ENCODE results near the gene TRAF7.
A peak's percentile ranks its signal among the peaks of the same experiment; 100 is the strongest.

TRAF7 gene

DNA sequence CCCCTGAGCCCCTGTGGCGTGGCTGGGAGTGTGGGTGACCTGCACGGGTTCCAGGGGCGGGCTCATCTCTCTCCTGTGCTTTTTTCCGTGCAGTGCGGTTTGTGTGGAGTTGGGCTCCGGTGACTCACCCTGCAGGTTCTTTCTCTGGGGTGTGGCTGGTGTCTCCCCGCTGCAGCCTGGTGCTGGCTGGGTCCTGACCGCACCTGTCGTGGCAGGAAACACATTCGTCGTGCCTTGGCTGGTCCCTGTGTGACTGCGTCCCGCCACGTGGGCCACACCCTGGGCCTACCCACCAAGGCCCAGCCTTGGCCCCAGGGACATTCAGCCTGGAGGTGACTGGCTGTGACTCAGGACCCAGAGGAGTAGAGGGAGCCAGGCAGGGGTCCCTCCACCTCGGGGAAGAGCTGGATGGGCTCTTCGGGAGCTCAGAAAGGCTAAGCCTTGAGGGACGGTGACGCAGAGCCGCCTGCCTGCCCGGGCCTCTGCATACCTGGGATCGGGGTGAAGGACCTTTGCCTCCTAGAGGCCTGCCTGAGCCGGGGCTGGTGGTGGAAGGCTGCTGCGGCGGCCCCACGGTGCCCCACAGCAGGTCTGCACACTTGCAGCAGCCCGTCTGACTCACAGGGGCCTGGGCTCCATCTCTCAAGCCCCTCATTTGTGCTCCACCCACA is 7.8 kb downstream of the TRAF7 start:
- no peaks in the 10 kb centered on the region for H3K27me3 Mint-ChIP-seq
- H3K4me3 Mint-ChIP-seq, result no peak overlapping the region
- peaks cover 6% of the 10 kb centered on the region for H3K36me3 Mint-ChIP-seq (ENCODE audit: low read depth)
- H3K4me1 Mint-ChIP-seq (ENCODE audit: low read depth), result peaks cover 11% of the 10 kb centered on the region
- peak overlapping the region; percentile 82 for H3K27ac Mint-ChIP-seq
- no peaks in the 10 kb centered on the region for H3K9me3 Mint-ChIP-seq

DNA sequence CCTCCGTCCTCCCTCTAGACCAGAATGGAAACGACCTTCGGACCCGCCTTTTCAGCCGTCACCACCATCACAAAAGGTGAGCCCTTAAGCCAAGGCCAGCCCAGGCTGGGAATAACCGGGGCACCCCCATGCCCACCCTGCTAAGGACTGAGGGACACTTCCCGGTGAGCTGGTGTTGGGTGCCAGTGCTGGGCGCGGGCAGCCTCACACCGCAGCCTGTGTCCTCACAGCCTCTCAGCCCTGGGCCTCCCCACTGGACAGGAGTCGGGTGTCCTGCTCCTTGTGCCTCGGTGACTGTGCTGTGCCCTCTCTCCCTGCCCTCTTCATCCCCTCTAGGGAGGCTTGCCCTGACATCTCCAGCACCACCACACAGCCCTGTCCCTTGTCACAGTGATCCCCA is 10.3 kb downstream of the TRAF7 start:
- H3K4me1 Mint-ChIP-seq (ENCODE audit: low read depth), result peaks cover 3% of the 10 kb centered on the region
- H3K27ac Mint-ChIP-seq, result no peak overlapping the region
- H3K27me3 Mint-ChIP-seq, result no peaks in the 10 kb centered on the region
- peaks cover 6% of the 10 kb centered on the region for H3K36me3 Mint-ChIP-seq (ENCODE audit: low read depth)
- H3K9me3 Mint-ChIP-seq, result no peaks in the 10 kb centered on the region
- no peak overlapping the region for H3K4me3 Mint-ChIP-seq

DNA sequence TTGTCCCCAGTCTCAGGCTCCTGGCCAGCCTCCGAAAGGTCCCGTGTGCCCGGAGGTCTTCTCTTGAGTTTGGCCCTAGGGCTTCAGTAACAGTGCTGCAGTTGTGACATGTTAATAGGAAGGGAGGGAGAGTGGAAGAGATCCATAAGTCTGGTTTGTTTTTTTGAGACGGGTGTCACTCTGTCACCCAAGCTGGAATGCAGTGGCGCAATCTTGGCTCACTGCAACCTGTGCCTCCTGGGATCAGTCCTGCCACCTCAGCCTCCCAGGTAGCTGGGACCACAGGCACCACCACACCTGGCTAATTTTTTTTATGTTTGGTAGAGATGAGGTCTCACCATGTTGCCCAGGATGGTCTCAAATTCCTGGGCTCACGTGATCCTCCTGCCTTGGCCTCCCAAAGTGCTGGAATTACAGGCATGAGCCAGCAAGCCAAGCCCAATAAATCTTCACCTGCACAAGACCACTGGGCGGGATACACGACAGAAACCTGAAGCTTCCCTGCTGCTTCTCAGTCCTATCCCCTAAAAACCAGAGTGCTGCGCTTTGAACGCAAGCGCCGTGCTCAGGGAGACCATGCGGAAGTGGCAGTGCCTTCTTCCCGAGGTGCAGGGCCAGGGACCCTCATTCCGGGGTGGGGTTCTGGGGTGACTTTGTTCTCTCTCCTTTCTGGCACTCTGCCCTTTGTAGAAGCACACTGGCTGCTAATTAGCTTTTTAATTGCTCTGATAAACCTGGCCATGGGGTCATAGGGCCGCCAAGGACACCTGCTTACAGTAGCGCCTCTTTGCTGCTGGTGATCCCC is 10.9 kb downstream of the TRAF7 start:
- Mint-ChIP-seq H3K27ac (no peak overlapping the region), H3K4me1 (ENCODE audit: low read depth) (peaks cover 3% of the 10 kb centered on the region), H3K27me3 (no peaks in the 10 kb centered on the region), H3K4me3 (no peak overlapping the region), H3K36me3 (ENCODE audit: low read depth) (peaks cover 6% of the 10 kb centered on the region), H3K9me3 (no peaks in the 10 kb centered on the region)

DNA sequence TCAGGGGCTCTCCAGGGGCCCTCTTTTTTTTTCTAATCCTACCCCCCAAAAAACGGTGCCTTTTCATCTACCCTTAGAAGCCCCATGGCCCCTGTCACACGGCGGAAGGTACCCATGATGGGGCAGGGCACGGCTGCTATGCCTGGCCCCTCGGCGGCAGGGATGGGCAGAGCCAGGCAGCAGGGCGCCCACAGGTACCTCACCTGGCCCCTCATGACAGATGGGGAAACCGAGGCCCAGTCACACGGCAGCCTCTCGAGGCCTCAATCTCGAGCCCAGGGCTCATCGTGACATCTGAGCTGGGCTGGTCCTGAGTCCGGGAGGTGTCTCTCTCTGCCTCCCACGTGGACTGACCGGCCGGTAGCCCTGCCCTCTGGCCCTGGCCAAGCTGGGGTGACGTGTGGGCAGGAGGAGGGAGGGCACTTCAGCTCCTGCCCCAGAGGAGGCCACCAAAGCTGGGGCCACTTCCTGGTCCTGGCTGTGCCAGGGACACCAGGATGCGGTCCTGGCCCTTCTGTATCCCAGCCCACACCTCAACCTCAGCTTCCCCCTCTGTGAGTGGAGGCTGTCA is 11.6 kb downstream of the TRAF7 start:
- H3K27ac Mint-ChIP-seq, result no peak overlapping the region
- no peak overlapping the region for H3K4me3 Mint-ChIP-seq
- peaks cover 6% of the 10 kb centered on the region for H3K36me3 Mint-ChIP-seq (ENCODE audit: low read depth)

DNA sequence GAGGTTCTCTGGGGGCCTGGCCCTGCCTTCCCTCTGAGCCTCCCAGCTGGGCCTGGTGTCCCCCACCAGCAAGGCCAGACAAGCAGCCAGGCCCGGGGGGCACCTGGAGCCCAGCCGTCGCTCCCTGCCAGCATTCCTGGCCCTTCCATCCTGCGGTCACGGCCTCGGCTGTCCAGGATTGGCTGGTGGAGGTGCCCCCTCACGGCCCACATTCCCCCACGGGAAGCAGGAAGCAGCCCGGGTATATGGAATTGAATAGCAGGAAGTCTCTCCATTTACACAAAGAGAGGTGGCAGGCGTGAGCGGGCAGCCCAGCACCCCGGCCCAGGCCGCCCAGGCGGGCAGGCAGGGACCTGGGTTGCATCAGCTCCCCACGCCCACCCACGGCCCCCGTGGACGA is 14.5 kb downstream of the TRAF7 start:
- Mint-ChIP-seq H3K36me3 (ENCODE audit: low read depth) (peaks cover 15% of the 10 kb centered on the region), H3K27ac (no peak overlapping the region)

More for the DNA sequence above, 11.6 kb downstream of the TRAF7 start:
- H3K27me3 Mint-ChIP-seq, result no peaks in the 10 kb centered on the region
- peaks cover 3% of the 10 kb centered on the region for H3K4me1 Mint-ChIP-seq (ENCODE audit: low read depth)
- H3K9me3 Mint-ChIP-seq, result no peaks in the 10 kb centered on the region

DNA sequence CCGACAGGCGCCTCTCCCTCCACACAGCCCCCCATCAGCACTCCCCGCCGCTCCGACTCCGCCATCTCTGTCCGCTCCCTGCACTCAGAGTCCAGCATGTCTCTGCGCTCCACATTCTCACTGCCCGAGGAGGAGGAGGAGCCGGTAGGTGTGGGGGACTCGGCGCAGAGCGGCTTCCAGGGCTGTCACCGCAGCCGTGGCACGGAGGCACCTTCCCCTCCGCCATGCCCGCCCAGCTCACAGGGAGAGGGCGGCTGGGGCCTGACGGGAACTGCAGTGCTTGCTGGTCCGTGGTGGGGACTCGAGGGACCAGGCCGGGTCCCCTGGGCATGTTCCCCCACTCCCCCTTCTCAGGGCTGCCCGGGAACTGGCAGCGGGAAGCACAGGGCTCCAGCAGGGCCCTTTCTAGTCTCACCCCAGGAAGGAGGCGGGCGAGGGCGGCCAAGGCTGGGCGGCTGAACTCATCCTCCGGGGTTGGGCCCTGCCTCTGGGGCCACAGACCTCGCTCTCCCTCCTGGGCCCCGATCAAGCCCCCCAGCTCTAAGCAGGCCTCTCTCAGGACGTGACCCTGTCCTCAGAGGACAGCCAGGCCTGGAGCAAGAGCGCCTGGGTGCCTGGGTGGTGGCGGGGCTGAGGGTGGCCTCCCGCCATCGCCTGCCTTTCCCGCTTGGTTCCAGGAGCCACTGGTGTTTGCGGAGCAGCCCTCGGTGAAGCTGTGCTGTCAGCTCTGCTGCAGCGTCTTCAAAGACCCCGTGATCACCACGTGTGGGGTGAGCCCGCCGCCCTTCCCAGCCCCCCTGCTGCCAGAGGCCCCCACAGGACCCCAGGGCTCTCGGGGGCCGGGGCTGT is 15.2 kb downstream of the TRAF7 start:
- Mint-ChIP-seq H3K27me3 (no peaks in the 10 kb centered on the region), H3K36me3 (ENCODE audit: low read depth) (peaks cover 16% of the 10 kb centered on the region), H3K27ac (no peak overlapping the region), H3K4me3 (no peak overlapping the region), H3K4me1 (ENCODE audit: low read depth) (no peaks in the 10 kb centered on the region), H3K9me3 (no peaks in the 10 kb centered on the region)

More for the DNA sequence above, 14.5 kb downstream of the TRAF7 start:
- Mint-ChIP-seq H3K27me3 (no peaks in the 10 kb centered on the region), H3K4me1 (ENCODE audit: low read depth) (no peaks in the 10 kb centered on the region), H3K9me3 (no peaks in the 10 kb centered on the region), H3K4me3 (no peak overlapping the region)

DNA sequence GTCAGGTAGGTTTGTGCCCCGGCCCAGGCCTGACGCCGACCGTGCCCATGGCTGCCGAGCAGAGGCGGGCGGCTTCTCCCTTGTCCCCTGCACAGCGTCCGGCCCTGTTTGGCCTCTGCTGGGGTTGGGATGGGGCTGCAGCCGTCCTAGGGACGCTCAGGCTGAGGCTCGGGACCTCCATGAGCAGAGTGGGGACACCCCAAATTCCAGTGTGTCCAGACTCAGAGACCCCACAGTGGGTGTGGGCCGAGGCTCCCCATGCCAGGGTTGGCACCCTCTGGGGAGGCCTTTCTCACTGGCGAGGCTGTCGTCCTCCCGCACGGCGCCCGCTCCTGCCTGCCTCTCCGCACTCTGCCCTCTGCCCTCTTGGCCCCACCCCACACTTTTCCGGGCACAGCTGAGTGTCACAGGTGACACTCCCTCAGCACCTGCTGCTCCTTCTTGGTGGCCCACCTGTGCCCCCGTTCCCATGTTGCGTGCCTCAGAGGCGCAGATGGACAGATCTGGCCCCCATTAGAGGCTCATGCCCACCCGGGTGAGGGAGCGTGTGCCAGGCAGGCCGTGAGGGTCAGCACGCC is 16.1 kb downstream of the TRAF7 start:
- Mint-ChIP-seq H3K4me3 (no peak overlapping the region), H3K36me3 (ENCODE audit: low read depth) (peaks cover 16% of the 10 kb centered on the region), H3K4me1 (ENCODE audit: low read depth) (no peaks in the 10 kb centered on the region), H3K27ac (no peak overlapping the region), H3K27me3 (no peaks in the 10 kb centered on the region), H3K9me3 (no peaks in the 10 kb centered on the region)

DNA sequence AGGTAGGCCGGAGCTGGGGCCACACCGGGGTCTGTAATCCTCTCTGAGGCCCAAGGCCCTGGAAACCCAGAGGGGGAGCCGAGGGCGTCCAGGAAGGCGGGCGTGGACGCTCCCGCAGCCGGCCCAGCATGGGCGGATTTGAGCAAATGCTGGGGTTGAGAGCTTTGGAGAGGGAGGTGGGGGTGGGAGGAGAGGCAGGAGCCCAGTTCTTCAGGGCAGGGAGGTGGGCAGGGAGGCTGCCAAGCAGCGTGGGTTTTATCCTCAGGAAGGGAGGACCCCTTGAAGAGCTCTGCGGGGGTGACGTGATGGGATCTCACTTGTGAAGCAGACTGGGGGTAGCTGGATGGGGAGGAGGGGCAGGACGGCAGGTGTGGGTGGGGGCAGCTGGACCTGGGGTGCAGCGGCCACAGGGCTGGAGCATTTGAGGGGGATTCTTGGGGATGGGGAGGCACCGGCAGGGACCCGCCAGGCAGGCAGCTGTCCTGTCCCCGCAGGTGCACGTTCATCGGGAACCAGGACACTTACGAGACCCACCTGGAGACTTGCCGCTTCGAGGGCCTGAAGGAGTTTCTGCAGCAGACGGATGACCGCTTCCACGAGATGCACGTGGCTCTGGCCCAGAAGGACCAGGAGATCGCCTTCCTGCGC is 17.2 kb downstream of the TRAF7 start:
- Mint-ChIP-seq H3K36me3 (ENCODE audit: low read depth) (peaks cover 16% of the 10 kb centered on the region), H3K27ac (no peak overlapping the region), H3K4me3 (no peak overlapping the region), H3K27me3 (no peaks in the 10 kb centered on the region), H3K4me1 (ENCODE audit: low read depth) (no peaks in the 10 kb centered on the region), H3K9me3 (no peaks in the 10 kb centered on the region)

DNA sequence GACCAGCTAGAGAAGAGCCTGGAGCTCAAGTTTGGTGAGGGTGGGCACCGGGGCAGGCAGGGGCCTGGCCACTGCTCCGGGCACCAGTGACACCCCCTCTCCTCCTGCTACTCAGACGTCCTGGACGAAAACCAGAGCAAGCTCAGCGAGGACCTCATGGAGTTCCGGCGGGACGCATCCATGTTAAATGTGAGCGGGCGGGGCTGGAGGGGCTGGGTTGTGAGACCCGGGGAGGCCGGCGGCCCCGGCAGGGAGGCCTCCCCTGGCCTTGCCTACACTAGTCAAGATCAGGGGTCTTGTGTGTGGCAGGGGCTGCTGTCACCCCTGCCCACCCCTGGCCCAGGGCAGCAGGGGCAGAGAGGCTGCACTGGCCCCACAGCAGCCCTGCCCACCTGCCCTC is 17.8 kb downstream of the TRAF7 start:
- Mint-ChIP-seq H3K36me3 (ENCODE audit: low read depth) (peaks cover 16% of the 10 kb centered on the region), H3K27me3 (no peaks in the 10 kb centered on the region), H3K27ac (no peak overlapping the region), H3K4me3 (no peak overlapping the region), H3K4me1 (ENCODE audit: low read depth) (no peaks in the 10 kb centered on the region), H3K9me3 (no peaks in the 10 kb centered on the region)

DNA sequence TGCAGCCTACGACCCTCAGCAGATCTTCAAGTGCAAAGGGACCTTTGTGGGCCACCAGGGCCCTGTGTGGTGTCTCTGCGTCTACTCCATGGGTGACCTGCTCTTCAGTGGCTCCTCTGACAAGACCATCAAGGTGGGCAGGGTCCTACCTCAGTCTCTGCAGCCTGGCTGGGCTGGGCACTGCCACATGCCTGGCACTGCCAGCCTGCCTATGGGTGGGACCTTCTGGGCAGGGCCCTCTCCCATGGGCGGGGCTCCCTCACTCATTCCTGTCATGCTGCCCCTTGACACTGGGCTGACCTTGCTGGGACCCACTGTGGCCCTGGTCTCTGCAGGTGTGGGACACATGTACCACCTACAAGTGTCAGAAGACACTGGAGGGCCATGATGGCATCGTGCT is 18.3 kb downstream of the TRAF7 start:
- Mint-ChIP-seq H3K4me3 (no peak overlapping the region), H3K4me1 (ENCODE audit: low read depth) (no peaks in the 10 kb centered on the region), H3K36me3 (ENCODE audit: low read depth) (peaks cover 16% of the 10 kb centered on the region), H3K27me3 (no peaks in the 10 kb centered on the region), H3K27ac (no peak overlapping the region), H3K9me3 (no peaks in the 10 kb centered on the region)

DNA sequence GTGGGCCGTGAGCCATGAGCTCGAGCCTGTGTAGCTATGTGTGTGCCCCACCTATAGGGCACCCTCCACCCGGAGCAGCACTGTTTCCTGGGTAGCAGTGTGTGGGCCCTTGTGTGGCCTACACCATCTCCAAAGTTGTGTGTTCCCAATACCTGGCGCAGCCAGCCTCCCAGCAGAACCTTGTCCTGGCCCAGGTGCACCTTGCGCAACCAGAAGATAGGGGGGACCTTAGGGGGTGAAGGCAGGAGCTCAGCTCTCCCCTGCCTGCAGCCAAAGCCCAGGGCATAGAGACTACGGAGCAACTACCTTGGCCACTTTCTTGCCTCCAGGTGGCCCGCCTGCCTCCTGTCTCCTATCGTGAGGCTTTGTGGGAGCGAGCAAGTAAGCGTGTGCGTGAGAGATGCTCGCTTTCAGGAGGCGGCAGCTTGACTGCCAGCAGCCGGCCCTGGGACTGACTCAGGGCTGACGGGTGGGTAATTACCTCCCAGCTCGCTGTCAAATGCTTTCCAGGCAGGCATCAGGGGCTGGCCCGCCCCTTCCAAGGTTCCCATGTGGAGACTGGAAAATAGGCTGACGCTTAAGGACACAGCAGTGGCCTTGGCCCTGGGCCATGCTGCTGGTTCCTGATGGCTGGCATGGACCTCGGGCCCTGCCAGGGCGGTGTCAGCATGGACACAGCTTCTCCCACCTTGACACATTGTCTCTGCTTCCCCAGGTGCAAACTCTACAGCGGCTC is 19.0 kb downstream of the TRAF7 start:
- H3K27me3 Mint-ChIP-seq, result no peaks in the 10 kb centered on the region
- H3K4me1 Mint-ChIP-seq (ENCODE audit: low read depth), result no peaks in the 10 kb centered on the region
- H3K4me3 Mint-ChIP-seq, result no peak overlapping the region
- H3K9me3 Mint-ChIP-seq, result no peaks in the 10 kb centered on the region
- peaks cover 16% of the 10 kb centered on the region for H3K36me3 Mint-ChIP-seq (ENCODE audit: low read depth)
- no peak overlapping the region for H3K27ac Mint-ChIP-seq

DNA sequence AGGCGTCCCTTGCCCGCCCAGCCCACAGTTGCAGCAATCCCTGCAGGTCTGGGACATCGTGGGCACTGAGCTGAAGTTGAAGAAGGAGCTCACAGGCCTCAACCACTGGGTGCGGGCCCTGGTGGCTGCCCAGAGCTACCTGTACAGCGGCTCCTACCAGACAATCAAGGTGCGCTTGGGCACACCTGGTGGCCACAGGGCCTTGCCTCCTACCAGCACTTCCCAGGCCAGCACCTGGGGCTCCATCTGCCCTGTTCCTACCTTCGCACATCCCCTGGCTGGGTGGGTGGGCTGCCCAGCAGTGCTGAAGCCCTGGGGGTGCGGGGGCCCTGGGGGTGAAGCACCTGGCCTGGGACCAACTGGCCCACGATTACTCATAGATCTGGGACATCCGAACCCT is 19.9 kb downstream of the TRAF7 start:
- Mint-ChIP-seq H3K36me3 (ENCODE audit: low read depth) (peaks cover 16% of the 10 kb centered on the region), H3K27ac (no peak overlapping the region), H3K4me1 (ENCODE audit: low read depth) (no peaks in the 10 kb centered on the region), H3K9me3 (no peaks in the 10 kb centered on the region), H3K27me3 (no peaks in the 10 kb centered on the region), H3K4me3 (no peak overlapping the region)

DNA sequence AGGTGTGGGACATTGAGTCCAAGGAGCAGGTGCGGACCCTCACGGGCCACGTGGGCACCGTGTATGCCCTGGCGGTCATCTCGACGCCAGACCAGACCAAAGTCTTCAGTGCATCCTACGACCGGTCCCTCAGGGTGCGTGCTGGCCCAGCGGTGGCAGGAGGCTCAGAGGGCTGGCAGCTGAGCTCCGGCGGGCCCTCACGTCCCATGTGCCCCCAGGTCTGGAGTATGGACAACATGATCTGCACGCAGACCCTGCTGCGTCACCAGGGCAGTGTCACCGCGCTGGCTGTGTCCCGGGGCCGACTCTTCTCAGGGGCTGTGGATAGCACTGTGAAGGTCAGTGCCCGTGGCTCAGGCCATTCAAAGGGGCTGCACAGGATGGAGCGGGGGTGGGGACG is 20.5 kb downstream of the TRAF7 start:
- H3K9me3 Mint-ChIP-seq, result no peaks in the 10 kb centered on the region
- H3K4me1 Mint-ChIP-seq (ENCODE audit: low read depth), result no peaks in the 10 kb centered on the region
- no peak overlapping the region for H3K4me3 Mint-ChIP-seq
- no peak overlapping the region for H3K27ac Mint-ChIP-seq
- H3K27me3 Mint-ChIP-seq, result no peaks in the 10 kb centered on the region
- H3K36me3 Mint-ChIP-seq (ENCODE audit: low read depth), result peaks cover 16% of the 10 kb centered on the region

DNA sequence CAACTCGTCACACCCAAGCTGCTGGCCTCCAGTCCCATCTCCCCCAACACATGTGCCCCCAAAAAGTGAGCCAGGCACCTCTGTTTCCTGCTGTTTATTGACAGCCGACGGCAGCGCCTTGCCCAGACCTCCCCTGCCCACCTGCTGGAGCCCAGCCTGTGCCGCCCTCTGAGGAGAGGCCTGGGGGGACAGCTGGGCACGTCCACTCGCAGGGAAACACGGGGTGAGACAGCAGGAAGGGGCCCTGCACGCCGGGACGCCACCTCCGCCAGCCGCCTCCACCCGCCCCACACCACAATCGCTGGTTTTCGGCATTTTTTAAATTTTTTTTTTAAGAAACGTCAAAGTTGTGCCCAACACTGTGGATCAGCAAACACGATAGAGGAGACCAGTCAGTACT is 21.5 kb downstream of the TRAF7 start:
- H3K27me3 Mint-ChIP-seq, result no peaks in the 10 kb centered on the region
- H3K9me3 Mint-ChIP-seq, result no peaks in the 10 kb centered on the region
- H3K4me3 Mint-ChIP-seq, result no peak overlapping the region
- no peaks in the 10 kb centered on the region for H3K4me1 Mint-ChIP-seq (ENCODE audit: low read depth)
- H3K27ac Mint-ChIP-seq, result no peak overlapping the region
- H3K36me3 Mint-ChIP-seq (ENCODE audit: low read depth), result peaks cover 16% of the 10 kb centered on the region

Data from stimulated activated naive CD8-positive, alpha-beta T cell treated with anti-CD3 and anti-CD28 coated beads, Interleukin-15, Interleukin-2, amounts not matched to agents 100 ng/mL and 50 ng/mL, for 24 hours (primary cell).